Stimulated activated CD4-positive, alpha-beta T cell treated with anti-CD3 and anti-CD28 coated beads, Interleukin-2, amount 100 ng/mL, for 24 hours (primary cell): ENCODE results near the gene RAB8B.
"Not testable (repeated sequence)": the region's sequence is repeated elsewhere in the genome, so short reads cannot be mapped to it uniquely, and the experiment has no call there.

ENCODE experiments used
- DNase-seq, 2 donors: peaks; one replicate each; pipeline ENCODE4 v3.0.0-alpha.2; 2020

RAB8B gene

GRCh38 chr15:63210151-63211091, 21.0 kb downstream of the RAB8B start:
- no peak for DNase-seq

DNA sequence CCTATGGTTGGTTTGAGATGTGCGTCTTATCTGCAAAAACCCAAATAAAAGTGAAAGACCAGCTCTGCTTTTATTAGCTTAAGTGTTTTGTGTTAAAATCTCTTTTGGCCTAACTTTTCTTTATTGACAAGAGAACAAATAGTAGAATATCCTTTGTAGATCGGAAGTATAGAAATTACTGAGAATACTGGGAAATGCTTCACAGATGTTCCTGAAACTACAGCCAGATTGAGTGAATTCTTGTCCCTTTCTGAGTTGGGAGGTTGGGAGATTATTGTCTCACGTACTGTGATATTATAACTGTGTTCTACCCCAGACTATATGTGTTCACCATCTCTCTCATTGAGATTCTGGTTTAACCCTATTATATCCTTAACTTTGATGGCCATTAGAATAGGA, 21.7 kb downstream of the RAB8B start:
- no peak for DNase-seq

DNA sequence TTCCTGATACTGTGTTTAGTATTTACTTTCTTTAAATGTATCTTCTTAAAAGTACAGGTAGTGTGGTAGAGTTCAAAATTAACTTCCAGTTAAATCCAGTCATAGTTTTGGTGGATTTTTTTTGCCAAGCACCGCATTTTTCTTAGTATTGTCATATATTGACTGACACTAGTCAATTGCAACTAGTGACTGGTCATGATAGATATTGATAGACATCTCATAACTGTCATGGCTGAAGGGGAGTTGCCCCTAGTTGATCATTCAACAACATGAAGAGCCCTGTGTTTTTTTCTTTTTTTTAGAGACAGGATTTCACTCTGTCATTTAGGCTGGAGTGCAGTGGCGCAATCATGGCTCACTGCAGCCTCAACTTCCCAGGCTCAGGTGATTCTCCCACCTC, 22.1 kb downstream of the RAB8B start:
- DNase-seq = no peak

DNA sequence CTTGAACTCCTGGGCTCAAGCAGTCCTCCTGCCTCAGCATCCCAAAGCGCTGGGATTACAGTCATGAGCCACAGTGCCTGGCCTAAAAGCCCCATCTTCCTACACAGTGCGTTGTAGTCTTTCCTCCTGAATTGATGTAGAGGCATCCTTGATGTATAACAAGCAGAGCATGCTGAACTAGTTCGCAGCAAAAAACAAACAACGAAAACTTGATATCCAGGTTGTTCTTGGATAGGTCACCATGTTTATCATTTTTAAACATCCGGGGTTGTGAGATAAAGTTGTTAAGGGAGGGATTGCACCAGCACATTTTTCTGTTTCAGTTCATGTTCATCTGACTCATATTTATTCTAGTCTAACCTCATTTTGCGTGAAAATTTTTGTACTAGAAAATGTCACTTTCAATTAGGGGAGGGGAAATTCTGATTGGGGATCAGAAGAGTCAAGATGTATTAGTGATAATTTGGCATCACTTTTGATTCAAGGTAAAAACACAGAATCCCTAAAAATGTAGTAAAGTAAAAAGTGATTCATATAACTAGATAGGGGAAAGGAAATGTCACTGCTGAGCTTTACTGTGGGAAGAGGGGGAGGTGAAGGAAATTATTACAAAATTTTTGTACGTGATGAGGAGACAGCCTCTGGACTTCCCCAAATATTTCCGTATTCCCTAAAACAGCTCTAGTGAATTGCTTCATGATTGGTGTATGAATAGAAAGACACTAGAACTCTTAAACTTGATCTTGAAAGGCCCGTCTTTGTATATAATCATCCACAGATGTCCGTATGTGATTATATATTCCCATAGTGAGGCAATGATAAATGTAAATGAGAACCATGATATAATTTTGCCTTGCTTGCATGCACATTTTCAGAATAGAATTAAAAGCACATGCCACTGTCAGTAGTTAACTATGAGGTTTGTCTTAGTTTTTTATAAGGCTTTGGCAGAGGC, 22.9 kb downstream of the RAB8B start:
- DNase-seq = no peak

DNA sequence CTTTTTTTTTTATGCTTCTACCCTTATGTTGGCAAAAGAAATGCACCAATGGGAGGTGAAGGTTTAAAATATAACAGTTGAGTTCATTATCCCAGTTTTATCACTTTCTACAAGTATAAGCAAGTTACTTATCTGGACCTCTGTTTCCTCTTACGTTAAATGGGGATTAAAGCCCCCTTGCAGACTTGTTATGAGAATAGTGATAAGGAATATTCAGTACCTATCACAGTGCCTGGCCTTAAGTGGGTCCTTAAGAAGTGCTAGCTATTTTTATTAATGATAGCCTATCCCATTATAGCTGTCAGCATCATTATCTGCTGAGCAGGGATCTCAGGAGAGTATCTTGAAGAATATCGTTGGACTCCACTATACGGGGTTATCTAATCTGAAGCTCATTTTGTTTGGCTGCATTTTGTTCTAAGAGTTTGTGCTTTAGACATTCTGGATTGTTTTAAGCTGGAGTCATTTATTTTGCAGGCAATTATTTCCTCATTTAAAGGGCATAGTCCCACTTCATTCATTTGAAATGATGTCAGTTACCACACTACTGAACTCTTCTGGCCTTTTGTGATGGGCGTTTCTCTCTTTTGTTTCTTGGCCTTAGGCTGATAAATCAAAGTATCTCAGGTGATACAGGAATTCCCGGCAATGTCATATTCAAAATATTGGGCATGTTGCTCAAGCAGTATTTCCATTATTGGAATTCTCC, 28.8 kb downstream of the RAB8B start:
- DNase-seq = no peak

GRCh38 chr15:63219196-63219710, 29.8 kb downstream of the RAB8B start:
- no peak for DNase-seq

GRCh38 chr15:63221346-63221745, 31.9 kb downstream of the RAB8B start:
- no peak for DNase-seq

- no peak for DNase-seq
These were observed 34.1 kb downstream of the RAB8B start for GRCh38 chr15:63223463-63223862.

GRCh38 chr15:63225381-63225780, 36.0 kb downstream of the RAB8B start:
- DNase-seq = no peak

DNA sequence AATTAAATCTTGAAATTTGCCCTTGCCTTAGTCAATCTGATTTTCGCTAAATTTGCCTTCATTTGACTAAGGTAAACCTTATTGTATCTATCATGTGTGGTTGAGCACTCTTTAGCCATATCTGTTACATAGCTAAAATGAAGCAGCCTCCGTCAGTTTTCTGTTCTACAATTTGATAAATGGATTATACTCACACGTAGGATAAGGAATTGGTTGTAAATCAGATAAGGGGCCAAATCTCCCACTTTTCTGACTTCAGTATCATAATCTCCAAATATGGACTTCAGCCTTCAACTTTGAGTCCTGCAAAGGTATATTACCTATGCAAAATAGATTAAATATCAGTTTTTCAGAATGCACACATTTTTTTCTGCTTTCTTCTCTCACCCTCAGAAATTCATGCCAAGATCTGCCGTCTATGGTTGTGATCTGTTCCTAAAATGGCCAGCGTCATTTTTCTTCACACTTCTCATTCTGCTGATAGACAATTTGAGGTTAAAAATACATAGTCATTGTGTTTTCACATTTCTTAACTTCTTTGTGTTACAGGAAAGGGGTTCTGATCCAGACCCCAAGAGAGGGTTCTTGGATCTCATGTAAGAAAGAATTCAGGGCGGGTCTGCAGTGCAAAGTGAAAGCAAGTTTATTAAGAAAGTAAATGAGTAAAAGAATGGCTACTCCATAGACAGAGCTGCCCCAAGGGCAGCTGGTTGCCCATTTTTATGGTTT, 36.9 kb downstream of the RAB8B start:
- DNase-seq = no peak

DNA sequence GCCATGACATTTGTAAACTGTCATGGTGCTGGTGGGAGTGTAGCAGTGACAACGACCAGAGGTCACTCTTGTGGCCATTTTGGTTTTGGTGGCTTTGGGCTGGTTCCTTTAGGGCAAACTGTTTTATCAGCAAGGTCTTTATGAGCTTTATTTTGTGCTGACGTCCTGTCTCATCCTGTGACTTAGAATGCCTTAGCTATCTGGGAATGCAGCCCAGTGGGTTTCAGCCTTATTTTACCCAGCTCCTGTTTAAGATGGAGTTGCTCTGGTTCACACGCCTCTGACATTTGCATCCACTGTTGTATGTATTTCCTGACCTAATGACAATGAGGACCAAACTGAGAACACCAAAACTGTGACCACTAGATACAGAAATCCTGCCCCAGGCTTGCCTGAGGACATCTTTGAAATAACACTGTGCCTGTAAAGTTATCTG, 37.6 kb downstream of the RAB8B start:
- DNase-seq = no peak

DNA sequence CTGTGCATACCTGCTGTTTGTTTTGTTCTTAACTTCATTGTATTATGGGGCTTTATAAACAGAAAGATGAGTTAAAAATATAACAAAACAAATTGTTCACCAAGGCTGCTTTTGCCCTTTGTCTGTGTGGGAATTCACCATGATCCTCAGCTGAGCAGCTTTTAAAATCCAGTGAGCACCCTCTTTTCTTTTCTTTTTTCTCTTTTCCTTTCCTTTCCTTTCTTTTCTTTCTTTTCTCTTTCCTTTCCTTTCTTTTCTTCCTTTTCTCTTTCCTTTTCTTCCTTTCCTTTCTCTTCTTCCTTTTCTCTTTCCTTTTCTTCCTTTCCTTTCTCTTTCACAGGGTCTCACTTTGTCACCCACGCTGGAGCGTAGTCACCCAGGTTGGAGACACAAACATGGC, 38.3 kb downstream of the RAB8B start:
- DNase-seq = no peak

GRCh38 chr15:63231206-63231605, 41.8 kb downstream of the RAB8B start:
- no peak for DNase-seq

DNA sequence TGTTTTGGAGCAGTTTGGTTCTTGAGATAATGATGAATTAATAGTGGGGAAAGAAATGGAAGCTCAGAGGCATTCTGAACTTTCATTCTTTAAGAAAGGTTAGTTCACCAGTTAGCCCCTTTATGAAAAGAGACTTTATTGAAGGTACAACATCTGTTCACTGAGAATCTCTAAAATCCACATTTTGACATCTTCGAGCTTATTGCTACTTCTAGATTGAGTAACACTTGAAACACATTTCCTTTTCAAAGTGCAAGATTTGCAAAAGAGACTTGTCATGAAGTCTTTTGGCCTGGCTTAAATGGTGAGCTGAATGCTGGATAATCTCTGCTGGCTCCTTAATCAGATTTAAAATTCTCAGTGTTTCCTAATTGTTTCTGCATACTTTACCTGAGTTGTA, 42.3 kb downstream of the RAB8B start:
- no peak for DNase-seq

DNA sequence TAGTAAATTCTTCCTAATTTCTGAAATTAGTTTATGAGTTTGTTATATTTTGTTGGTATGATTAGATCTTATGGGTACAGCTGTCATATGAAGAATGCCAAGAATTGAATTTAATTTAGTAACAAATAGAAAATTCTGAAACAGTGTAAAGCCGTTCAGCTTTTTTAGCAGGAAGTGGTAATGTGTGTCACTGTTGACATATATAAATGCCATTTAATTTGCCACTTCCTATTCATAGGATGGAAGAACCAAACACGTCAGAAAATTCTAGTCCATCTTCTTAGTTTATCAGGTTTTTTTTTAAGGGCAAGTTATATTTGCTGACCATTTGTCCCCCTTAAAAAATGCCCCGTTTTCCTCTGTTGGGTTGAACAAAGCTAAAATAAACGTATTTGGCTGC, 43.0 kb downstream of the RAB8B start:
- DNase-seq = no peak

- DNase-seq = no peak
These were observed 43.5 kb downstream of the RAB8B start for GRCh38 chr15:63232943-63233342.

GRCh38 chr15:63233667-63234423, 44.4 kb downstream of the RAB8B start:
- no peak for DNase-seq

DNA sequence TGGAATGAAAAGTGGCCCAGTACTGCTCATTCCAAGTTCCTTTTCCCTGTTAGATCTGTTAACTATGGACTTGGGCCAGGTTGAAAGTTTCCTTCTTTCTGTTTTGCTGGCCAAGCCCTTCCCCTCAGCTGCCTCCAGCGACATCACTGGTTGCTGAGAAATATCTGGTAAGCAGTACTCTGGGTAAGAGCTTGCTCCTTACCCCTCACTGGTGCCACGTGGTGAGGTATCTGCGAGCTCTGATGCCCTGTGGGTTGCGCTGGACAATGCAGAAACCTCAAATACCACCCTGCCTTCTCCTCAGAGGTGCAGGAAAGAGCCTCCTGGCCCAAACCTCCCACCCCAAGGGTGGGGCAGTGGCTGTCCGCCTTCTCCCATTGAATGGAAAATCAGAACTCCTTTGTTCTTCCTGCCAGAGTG, 45.1 kb downstream of the RAB8B start:
- no peak for DNase-seq

GRCh38 chr15:63236272-63236671, 46.9 kb downstream of the RAB8B start:
- no peak for DNase-seq

DNA sequence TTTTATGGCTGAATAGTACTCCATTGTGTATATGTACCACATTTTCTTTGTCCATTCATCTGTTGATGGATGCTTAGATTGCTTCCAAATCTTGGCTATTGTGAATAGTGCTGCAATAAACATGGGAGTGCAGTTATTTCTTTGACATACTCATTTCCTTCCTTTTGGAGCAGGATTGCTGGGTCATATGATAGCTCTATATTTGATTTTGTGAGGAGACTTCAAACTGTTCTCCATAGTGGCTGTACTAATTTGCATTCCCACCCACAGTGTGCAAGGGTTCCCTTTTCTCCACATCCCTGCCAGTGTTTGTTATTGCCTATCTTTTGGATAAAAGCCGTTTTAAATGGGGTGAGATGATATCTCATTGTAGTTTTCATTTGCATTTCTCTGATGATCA, 47.7 kb downstream of the RAB8B start:
- not testable (repeated sequence) for DNase-seq

DNA sequence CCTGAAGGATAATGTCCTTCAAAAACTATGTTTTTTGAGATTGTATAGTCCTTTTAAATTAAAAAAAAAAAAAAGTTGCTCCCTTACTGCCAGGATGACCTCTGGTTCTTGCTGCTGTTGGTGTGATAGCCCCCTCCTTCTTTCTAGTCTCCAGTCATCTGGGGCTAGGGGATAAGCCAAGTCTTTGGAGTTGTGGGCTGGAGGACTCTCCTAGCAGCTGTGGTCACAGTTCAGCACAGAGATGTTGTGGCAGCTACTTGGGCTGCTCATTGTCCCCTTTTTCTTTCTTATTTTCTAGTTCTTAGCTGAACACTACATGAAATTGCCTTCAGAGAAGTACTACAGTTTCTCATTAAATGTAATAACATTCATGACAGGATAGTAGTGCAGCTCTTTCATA, 48.8 kb downstream of the RAB8B start:
- no peak for DNase-seq
